Activated naive CD4-positive, alpha-beta T cell treated with anti-CD3 and anti-CD28 coated beads, Interleukin-2, amount 50 U/mL, for 24 hours (primary cell): ENCODE data around the gene ATOX1.
"Not testable (repeated sequence)": the region's sequence is repeated elsewhere in the genome, so short reads cannot be mapped to it uniquely, and the experiment has no call there.

ENCODE experiments used
- H3K27ac Mint-ChIP-seq: one replicate; pipeline ENCODE4 v1.8.0; 2021; ENCODE audit warnings: mild to moderate bottlenecking, mixed read lengths
- H3K27me3 Mint-ChIP-seq: one replicate; pipeline ENCODE4 v1.8.0; 2021; ENCODE audit warnings: mixed read lengths
- H3K36me3 Mint-ChIP-seq: one replicate; pipeline ENCODE4 v1.8.0; 2021; ENCODE audit warnings: mixed read lengths
- H3K4me1 Mint-ChIP-seq: one replicate; pipeline ENCODE4 v1.8.0; 2021; ENCODE audit warnings: mixed read lengths
- H3K4me3 Mint-ChIP-seq: one replicate; pipeline ENCODE4 v1.8.0; 2021; ENCODE audit warnings: mild to moderate bottlenecking, mixed read lengths
- H3K9me3 Mint-ChIP-seq: one replicate; pipeline ENCODE4 v1.8.0; 2021; ENCODE audit warnings: mixed read lengths

ATOX1 gene

GRCh38 chr5:151758430-151759241 is at the start of gene ATOX1:
Gene ATOX1 (minus strand): TSS chr5:151758631. CDS start chr5:151758551, 80 bp downstream.
- peaks cover 2% of the 10 kb centered on the region for H3K36me3 Mint-ChIP-seq
- H3K9me3 Mint-ChIP-seq, result no peaks in the 10 kb centered on the region
- H3K4me1 Mint-ChIP-seq, result peaks cover 41% of the 10 kb centered on the region
- H3K27ac Mint-ChIP-seq, result peak within 1 kb of the TSS; percentile 94
- no peaks in the 10 kb centered on the region for H3K27me3 Mint-ChIP-seq
- peak within 1 kb of the TSS; percentile 93 for H3K4me3 Mint-ChIP-seq

GRCh38 chr5:151805414-151806223 is 47.2 kb upstream of the ATOX1 start:
- H3K4me1 Mint-ChIP-seq, result peaks cover 47% of the 10 kb centered on the region
- H3K27me3 Mint-ChIP-seq, result no peaks in the 10 kb centered on the region
- peaks cover 35% of the 10 kb centered on the region for H3K36me3 Mint-ChIP-seq
- H3K27ac Mint-ChIP-seq, result no peak overlapping the region
- no peak overlapping the region for H3K4me3 Mint-ChIP-seq
- no peaks in the 10 kb centered on the region for H3K9me3 Mint-ChIP-seq

- H3K36me3 Mint-ChIP-seq, result peaks cover 31% of the 10 kb centered on the region
- no peaks in the 10 kb centered on the region for H3K27me3 Mint-ChIP-seq
- no peaks in the 10 kb centered on the region for H3K9me3 Mint-ChIP-seq
- no peak overlapping the region for H3K27ac Mint-ChIP-seq
- no peak overlapping the region for H3K4me3 Mint-ChIP-seq
- H3K4me1 Mint-ChIP-seq, result peaks cover 47% of the 10 kb centered on the region
These were observed 42.1 kb upstream of the ATOX1 start for GRCh38 chr5:151800532-151800931.

- H3K4me3 Mint-ChIP-seq, result no peak overlapping the region
- peak overlapping the region; percentile 61 for H3K27ac Mint-ChIP-seq
- H3K36me3 Mint-ChIP-seq, result peaks cover 27% of the 10 kb centered on the region
- H3K9me3 Mint-ChIP-seq, result no peaks in the 10 kb centered on the region
- no peaks in the 10 kb centered on the region for H3K27me3 Mint-ChIP-seq
- H3K4me1 Mint-ChIP-seq, result peaks cover 42% of the 10 kb centered on the region
These were observed 41.0 kb upstream of the ATOX1 start for GRCh38 chr5:151799407-151799806.

GRCh38 chr5:151798674-151799073 is 40.2 kb upstream of the ATOX1 start:
- no peak overlapping the region for H3K4me3 Mint-ChIP-seq
- H3K27me3 Mint-ChIP-seq, result no peaks in the 10 kb centered on the region
- H3K4me1 Mint-ChIP-seq, result peaks cover 42% of the 10 kb centered on the region
- H3K36me3 Mint-ChIP-seq, result peaks cover 28% of the 10 kb centered on the region
- no peaks in the 10 kb centered on the region for H3K9me3 Mint-ChIP-seq
- H3K27ac Mint-ChIP-seq, result no peak overlapping the region

GRCh38 chr5:151795426-151795825 is 37.0 kb upstream of the ATOX1 start:
- Mint-ChIP-seq H3K9me3 (no peaks in the 10 kb centered on the region), H3K4me3 (no peak overlapping the region), H3K27me3 (no peaks in the 10 kb centered on the region), H3K4me1 (peaks cover 51% of the 10 kb centered on the region), H3K27ac (no peak overlapping the region), H3K36me3 (peaks cover 27% of the 10 kb centered on the region)

- H3K9me3 Mint-ChIP-seq, result no peaks in the 10 kb centered on the region
- no peak overlapping the region for H3K4me3 Mint-ChIP-seq
- H3K27ac Mint-ChIP-seq, result peak overlapping the region; percentile 4
- no peaks in the 10 kb centered on the region for H3K27me3 Mint-ChIP-seq
- peaks cover 23% of the 10 kb centered on the region for H3K36me3 Mint-ChIP-seq
- peaks cover 55% of the 10 kb centered on the region for H3K4me1 Mint-ChIP-seq
These were observed 34.9 kb upstream of the ATOX1 start for GRCh38 chr5:151793358-151793757.

- Mint-ChIP-seq H3K4me1 (peaks cover 62% of the 10 kb centered on the region), H3K36me3 (peaks cover 12% of the 10 kb centered on the region), H3K27ac (no peak overlapping the region), H3K27me3 (no peaks in the 10 kb centered on the region), H3K4me3 (no peak overlapping the region), H3K9me3 (no peaks in the 10 kb centered on the region)
These were observed 29.4 kb upstream of the ATOX1 start for GRCh38 chr5:151787817-151788216.

GRCh38 chr5:151786468-151786867 is 28.0 kb upstream of the ATOX1 start:
- Mint-ChIP-seq H3K4me3 (peak overlapping the region; percentile 30), H3K36me3 (peaks cover 11% of the 10 kb centered on the region), H3K4me1 (peaks cover 68% of the 10 kb centered on the region), H3K27ac (peak overlapping the region; percentile 43), H3K27me3 (no peaks in the 10 kb centered on the region), H3K9me3 (no peaks in the 10 kb centered on the region)

- peaks cover 71% of the 10 kb centered on the region for H3K4me1 Mint-ChIP-seq
- no peak overlapping the region for H3K27ac Mint-ChIP-seq
- H3K4me3 Mint-ChIP-seq, result no peak overlapping the region
- H3K27me3 Mint-ChIP-seq, result no peaks in the 10 kb centered on the region
- H3K36me3 Mint-ChIP-seq, result peaks cover 8% of the 10 kb centered on the region
- no peaks in the 10 kb centered on the region for H3K9me3 Mint-ChIP-seq
These were observed 25.7 kb upstream of the ATOX1 start for GRCh38 chr5:151784141-151784540.

- peaks cover 74% of the 10 kb centered on the region for H3K4me1 Mint-ChIP-seq
- H3K36me3 Mint-ChIP-seq, result peaks cover 10% of the 10 kb centered on the region
- not testable (repeated sequence) for H3K27ac Mint-ChIP-seq
These were observed 25.2 kb upstream of the ATOX1 start for GRCh38 chr5:151783664-151784063.

GRCh38 chr5:151781201-151781600 is 22.8 kb upstream of the ATOX1 start:
- H3K9me3 Mint-ChIP-seq, result no peaks in the 10 kb centered on the region
- peak overlapping the region; percentile 6 for H3K4me3 Mint-ChIP-seq
- peaks cover 13% of the 10 kb centered on the region for H3K36me3 Mint-ChIP-seq
- no peaks in the 10 kb centered on the region for H3K27me3 Mint-ChIP-seq
- peaks cover 94% of the 10 kb centered on the region for H3K4me1 Mint-ChIP-seq
- H3K27ac Mint-ChIP-seq, result no peak overlapping the region

More at GRCh38 chr5:151783664-151784063, 25.2 kb upstream of the ATOX1 start:
- H3K9me3 Mint-ChIP-seq, H3K27me3 Mint-ChIP-seq: not testable (repeated sequence)
- peak overlapping the region; percentile 42 for H3K4me3 Mint-ChIP-seq

GRCh38 chr5:151780348-151780747 is 21.9 kb upstream of the ATOX1 start:
- peaks cover 19% of the 10 kb centered on the region for H3K36me3 Mint-ChIP-seq
- peak overlapping the region; percentile 58 for H3K4me3 Mint-ChIP-seq
- no peaks in the 10 kb centered on the region for H3K27me3 Mint-ChIP-seq
- H3K4me1 Mint-ChIP-seq, result peaks cover 94% of the 10 kb centered on the region
- no peak overlapping the region for H3K27ac Mint-ChIP-seq
- H3K9me3 Mint-ChIP-seq, result no peaks in the 10 kb centered on the region

- H3K9me3 Mint-ChIP-seq, result no peaks in the 10 kb centered on the region
- peaks cover 22% of the 10 kb centered on the region for H3K36me3 Mint-ChIP-seq
- H3K4me3 Mint-ChIP-seq, result peak overlapping the region; percentile 58
- H3K27ac Mint-ChIP-seq, result peak overlapping the region; percentile 74
- no peaks in the 10 kb centered on the region for H3K27me3 Mint-ChIP-seq
- H3K4me1 Mint-ChIP-seq, result peaks cover 95% of the 10 kb centered on the region
These were observed 21.2 kb upstream of the ATOX1 start for GRCh38 chr5:151779531-151780125.

- peaks cover 32% of the 10 kb centered on the region for H3K36me3 Mint-ChIP-seq
- H3K27ac Mint-ChIP-seq, result peak overlapping the region; percentile 59
- H3K27me3 Mint-ChIP-seq, result no peaks in the 10 kb centered on the region
- no peaks in the 10 kb centered on the region for H3K9me3 Mint-ChIP-seq
- H3K4me1 Mint-ChIP-seq, result peaks cover 69% of the 10 kb centered on the region
- peak overlapping the region; percentile 94 for H3K4me3 Mint-ChIP-seq
These were observed 16.7 kb upstream of the ATOX1 start for GRCh38 chr5:151775025-151775606.
